IPS DF 4.7 (cell line): ENCODE results near the gene PARG.
"Not testable (repeated sequence)": the region's sequence is repeated elsewhere in the genome, so short reads cannot be mapped to it uniquely, and the experiment has no call there.

ENCODE experiments used
- DNase-seq: peaks from one replicate; pipeline ENCODE4 v3.0.0-alpha.2; 2013; ENCODE audit warnings: low spot score; ENCODE audit errors: extremely low read depth

The PARG gene

DNA sequence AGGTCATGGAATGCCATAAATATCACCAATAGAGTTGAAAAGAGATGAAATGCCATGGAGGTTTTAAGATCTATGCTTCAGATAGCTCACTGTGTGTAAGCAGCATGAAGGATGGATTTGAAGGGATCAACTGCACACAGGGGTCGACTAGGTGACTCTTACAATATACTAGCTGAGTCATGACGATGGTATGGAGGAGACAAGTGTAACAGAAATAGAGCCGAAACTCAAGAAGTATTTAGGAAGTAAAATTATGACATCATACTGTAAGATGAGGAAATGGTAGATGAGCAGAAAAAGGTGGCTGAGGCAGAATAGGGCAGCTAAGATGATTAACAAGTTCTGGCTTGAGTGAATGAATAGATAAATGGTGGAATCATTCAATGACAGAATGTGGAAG is 38.0 kb downstream of the PARG start:
- DNase-seq = not testable (repeated sequence)

DNA sequence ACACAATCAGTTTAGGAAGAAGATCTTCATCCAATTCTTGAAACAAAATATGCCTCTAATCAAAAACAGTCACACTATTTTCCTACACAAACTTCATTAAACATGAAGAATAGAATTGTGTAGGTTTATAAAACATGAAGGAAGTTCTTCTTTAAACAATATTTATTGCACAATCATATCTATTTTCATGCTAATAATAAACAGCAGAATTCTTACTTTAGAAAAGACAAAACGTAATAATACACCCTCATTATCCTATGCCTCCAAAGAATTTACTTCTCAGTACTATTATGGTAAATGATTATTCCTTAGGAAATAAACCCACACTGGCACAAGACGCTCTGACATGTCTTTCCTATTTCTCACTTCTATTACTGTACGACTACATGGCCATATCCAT is 41.4 kb downstream of the PARG start:
- not testable (repeated sequence) for DNase-seq

GRCh38 chr10:49899999-49900398 is 41.8 kb downstream of the PARG start:
- DNase-seq = not testable (repeated sequence)

GRCh38 chr10:49890025-49890424 is 51.8 kb downstream of the PARG start:
- not testable (repeated sequence) for DNase-seq

DNA sequence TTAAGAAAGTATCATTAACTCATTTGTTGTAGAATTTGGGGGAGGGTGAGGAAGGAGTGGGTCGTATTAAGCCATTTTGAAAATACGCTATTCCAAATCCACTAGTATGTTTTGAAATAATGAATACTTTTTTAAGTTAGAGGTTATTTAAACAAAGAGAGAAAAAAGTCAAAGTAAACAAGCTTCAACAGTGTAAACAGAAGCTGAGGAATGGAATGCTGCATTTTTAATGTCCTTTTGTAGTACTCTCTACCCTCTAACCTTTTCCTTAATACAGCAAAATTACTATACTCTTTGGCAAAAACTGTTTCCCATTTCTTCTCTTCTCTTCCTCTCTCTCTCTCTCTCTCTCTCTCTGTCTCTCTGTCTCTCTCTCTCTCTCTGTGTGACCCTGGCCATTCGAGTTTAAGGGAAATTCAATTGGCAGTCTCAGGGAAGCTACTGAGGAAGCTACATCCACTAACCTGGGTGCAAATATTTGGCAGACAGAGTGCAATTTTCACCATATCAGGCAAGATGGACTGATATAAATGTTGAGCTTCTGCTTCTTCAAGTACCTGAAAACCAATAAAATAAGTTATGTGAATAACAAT is 57.0 kb downstream of the PARG start:
- not testable (repeated sequence) for DNase-seq

GRCh38 chr10:49883852-49884251 is 58.0 kb downstream of the PARG start:
- DNase-seq = not testable (repeated sequence)

DNA sequence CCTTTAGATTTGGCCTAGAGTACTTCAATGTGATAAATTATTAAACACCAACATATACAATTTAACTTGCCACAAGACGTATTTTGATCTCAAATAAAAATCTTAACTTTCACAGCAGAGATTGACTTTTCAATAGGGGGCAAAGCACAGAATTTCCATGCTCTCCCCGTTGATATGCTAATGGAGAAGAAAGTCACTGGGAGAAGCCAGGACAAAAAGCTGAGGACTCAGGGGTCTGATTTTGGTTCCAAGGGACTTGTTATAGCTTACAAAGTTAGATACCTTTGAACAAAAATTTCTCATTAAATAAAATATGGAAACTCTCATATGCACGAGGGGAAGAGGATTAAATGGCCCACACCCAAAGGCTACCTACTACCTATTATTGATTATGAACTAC is 59.5 kb downstream of the PARG start:
- not testable (repeated sequence) for DNase-seq

DNA sequence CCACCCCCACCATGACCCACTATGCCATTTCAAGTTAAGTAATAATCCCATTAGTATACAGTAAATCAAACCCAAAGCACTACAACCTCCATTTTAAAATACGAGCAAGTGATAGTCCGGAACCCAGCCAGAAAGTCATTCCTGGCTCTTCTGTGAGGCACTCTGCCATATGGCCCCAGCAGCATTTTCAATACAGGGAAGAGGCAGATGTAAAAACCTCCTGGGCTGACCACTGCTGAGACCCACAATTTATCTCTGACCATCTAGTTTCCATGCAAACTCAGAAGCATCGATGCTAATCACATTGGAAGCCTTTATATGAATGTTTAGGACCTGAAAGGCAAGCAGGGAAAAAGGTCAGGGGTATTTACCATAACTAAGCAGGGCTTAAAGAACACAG is 69.1 kb downstream of the PARG start:
- DNase-seq = not testable (repeated sequence)

- DNase-seq = not testable (repeated sequence)
Observed at GRCh38 chr10:49871462-49871861, 70.4 kb downstream of the PARG start.

GRCh38 chr10:49859933-49860332 is 81.9 kb downstream of the PARG start:
- not testable (repeated sequence) for DNase-seq

GRCh38 chr10:49858697-49859382 is 83.0 kb downstream of the PARG start:
- not testable (repeated sequence) for DNase-seq

GRCh38 chr10:49849520-49849919 is 92.3 kb downstream of the PARG start:
- not testable (repeated sequence) for DNase-seq

DNA sequence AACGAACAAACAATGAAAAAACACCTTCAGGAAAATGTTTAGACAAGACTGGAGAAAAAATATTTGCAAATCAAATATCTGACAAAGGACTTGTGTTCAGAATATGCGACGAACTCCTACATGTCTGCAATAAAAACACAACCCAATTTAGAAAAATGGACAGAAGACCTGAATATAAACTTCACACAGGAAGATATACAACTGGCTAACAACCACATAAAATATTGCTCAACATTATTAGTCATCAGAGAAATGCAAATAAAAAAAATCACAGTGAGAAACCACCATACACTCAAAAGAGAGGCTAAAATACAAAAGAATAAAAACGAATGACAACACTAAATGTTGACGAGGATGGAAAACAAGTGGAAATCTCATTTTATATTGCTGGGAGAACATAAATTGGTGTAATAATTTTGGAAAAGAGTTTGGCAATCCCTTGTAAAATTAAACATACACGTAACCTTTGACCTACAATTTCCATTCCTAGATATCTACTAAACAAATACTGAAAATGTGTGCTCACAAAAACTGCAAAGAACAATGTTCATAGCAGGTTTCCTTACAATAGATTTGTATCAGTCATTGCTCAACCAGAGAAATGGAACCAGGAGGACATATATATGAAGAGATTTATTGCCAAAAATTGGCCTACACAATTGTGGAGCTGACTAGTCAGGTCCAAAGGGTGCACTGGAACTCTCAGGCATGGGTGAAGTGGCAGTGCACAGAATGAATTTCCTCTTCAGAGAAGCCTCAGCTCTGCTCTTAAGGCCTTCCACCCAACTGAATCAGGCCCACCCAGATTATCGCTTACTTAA is 96.8 kb downstream of the PARG start:
- DNase-seq = no peak

DNA sequence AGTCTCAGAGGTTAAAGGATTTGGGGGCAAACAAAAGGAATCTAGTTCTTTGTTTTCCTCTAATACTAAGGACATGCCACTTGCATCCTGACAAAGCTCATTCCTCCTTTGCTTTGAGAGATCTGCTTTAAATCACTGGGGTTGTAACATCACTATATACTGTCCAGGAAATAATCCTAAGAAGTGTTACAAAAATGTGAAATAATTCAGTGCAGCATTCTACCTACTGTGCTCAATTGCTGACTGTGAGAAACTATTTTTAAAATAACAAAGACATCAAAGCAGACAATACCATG is 99.5 kb downstream of the PARG start:
- DNase-seq = not testable (repeated sequence)

DNA sequence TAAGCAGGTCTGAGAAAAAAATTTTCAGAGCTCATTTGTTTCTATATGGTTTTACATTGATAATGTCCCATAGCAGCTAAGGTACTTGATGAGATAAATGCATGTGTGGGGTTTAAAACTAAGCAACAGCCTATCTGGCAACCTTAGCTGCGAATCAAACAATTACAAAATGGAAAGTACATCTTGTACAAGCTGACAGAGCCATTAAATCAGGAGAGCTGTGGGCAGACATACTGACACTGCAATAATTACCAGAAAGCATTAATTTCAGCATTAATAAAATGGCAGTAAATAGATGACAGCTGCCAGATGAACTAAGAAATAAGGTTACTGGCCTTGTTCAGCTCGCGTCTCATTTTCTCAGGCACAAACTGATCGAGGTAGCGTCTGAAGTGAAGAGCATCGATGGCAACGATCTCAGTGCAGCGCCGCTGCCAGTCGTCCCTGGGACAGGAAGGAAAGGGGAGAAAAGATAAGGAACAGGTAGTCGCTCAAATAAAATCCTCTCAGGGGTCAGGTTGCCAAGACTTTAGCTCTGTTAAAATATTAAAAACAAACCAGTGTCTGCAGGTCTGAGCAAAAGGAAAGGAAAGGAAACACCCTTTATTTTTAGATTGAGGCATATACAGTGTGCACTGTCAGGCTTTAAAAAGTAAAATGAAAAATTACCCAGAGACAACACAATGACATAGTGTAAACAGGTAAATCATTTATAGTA is 100.1 kb downstream of the PARG start:
- DNase-seq = no peak

- no peak for DNase-seq
Observed at GRCh38 chr10:49837685-49838084, 104.1 kb downstream of the PARG start.

GRCh38 chr10:49837051-49837478 is 104.8 kb downstream of the PARG start:
- no peak for DNase-seq

GRCh38 chr10:49834976-49835375 is 106.9 kb downstream of the PARG start:
- DNase-seq = no peak

- no peak for DNase-seq
Observed at GRCh38 chr10:49834201-49834600, 107.6 kb downstream of the PARG start.

DNA sequence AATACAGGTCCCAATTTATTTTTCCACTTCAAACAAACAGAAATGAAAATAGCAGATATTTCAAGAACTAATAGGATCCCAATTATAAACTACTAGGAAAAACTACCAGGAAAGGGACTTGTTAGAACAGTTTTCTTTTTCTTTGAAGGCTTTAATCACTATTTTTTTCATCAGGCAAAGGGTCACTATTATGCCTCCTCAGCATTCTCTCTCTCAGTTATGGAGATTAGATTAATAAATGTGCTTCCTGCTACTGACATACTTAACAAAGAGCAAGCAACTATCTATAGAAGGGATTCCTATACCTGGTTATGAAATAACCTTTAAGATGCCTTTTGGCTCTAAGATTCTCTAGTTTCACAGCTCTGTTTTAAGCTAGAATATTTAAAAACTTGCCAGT is 108.7 kb downstream of the PARG start:
- DNase-seq = no peak

DNA sequence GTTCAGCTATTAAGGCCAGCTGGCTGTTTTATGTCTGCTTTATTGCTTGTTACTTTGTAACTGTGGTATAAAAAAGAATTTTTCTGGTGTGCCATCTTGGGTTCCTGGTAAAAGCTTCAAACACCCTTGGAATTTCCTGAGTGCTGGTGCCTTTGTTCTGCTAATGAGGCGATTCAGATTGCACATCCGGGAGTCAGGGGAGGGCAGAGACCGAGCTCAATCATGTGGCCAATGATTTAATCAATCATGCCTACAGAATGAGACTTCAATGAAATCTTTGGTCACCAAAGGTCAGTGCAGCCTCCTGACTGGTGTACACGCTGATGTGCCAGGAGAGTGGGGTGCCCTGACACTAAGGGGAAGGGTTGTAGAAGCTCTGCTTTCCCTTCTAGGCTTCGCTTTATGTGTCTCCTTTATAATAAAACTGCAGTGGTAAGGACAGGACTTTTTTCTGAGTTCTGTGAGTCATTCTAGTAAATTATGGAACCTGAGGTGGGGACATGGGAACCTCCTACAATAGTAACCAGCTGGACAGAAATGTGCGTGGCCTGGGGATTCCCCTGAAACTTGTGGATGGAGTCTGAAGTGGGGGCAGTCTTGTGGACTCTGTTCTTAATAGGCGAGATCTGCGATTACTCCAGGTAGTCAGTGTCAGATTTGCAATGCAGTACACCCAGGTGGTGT is 110.3 kb downstream of the PARG start:
- peak; percentile 76 for DNase-seq
